Panc1 (cell line): ENCODE data around the gene LRRTM3. TPM values are rescaled to one million over a fixed set of nuclear protein-coding genes. Genes with fewer than 3 reads are reported as not detected.

Source experiments
- ATAC-seq: fragments of 200-7000 bp; cut with Tn5 transposase; 2 replicates; pipeline ENCODE4 v1.9.1; 2020; ENCODE audit warnings: mild to moderate bottlenecking, moderate library complexity
- BruUV-seq: library from RNA; stranded (reverse); fragments of 400-500 nt; replicated peaks from 2 replicates; lab custom pipeline; 2021; lab: Mats Ljungman, UMichigan
- CTCF ChIA-PET: fragments of 300-600 bp; sonication (Branson Sonifier 250); formaldehyde crosslinking; loops from one replicate; lab custom pipeline; 2022; ENCODE audit warnings: antibody characterized with exemption; lab: Charles Lee
- POLR2A ChIA-PET: fragments of 300-600 bp; sonication (Branson Sonifier 250); formaldehyde crosslinking; loops from one replicate; lab custom pipeline; 2022; ENCODE audit warnings: antibody characterized with exemption; lab: Charles Lee
- DNase-seq: peaks from one replicate; pipeline ENCODE4 v3.0.0-alpha.2; 2010; ENCODE audit warnings: low read depth, low spot score
- H3K27ac ChIP-seq: 2 replicates; pipeline ENCODE4 v1.5.1; 2011; ENCODE audit warnings: mild to moderate bottlenecking, low read length, inconsistent platforms
- H3K27me3 ChIP-seq: fragments of 200-500 bp; sonication (Bioruptor generic); 2 replicates; pipeline ENCODE4 v1.6.0; 2014; ENCODE audit warnings: low read length, inconsistent platforms; ENCODE audit not compliant: control insufficient read depth, insufficient read depth
- H3K36me3 ChIP-seq: fragments of 200-500 bp; sonication (Bioruptor generic); 2 replicates; pipeline ENCODE4 v1.5.1; 2014; ENCODE audit warnings: inconsistent platforms, mild to moderate bottlenecking, low read length, moderate library complexity; ENCODE audit not compliant: control insufficient read depth, insufficient read depth
- H3K4me1 ChIP-seq: 2 replicates; pipeline ENCODE4 v1.5.1; 2011; ENCODE audit warnings: inconsistent platforms, mild to moderate bottlenecking, low read length, moderate library complexity; ENCODE audit not compliant: control insufficient read depth, insufficient read depth
- H3K4me3 ChIP-seq, 2 experiments: 2 replicates each; pipeline ENCODE4 v1.5.1; 2011 to 2012; ENCODE audit warnings: low read depth in 2 of 2, low read length in 2 of 2, mild to moderate bottlenecking in 2 of 2, inconsistent platforms in 1 of 2, moderate library complexity in 1 of 2
- H3K9me3 ChIP-seq: fragments of 200-500 bp; sonication (Bioruptor generic); 2 replicates; pipeline ENCODE4 v1.5.1; 2014; ENCODE audit warnings: low read depth, mild to moderate bottlenecking, inconsistent platforms, low read length, moderate library complexity; ENCODE audit not compliant: control insufficient read depth, insufficient read depth
- CTCF ChIP-seq: fragments of 450-650 bp; IDR thresholded peaks from 2 replicates; pipeline ENCODE4 v1.5.1; 2017; ENCODE audit warnings: mild to moderate bottlenecking
- POLR2AphosphoS5 ChIP-seq: IDR thresholded peaks from 2 replicates; pipeline ENCODE4 v1.6.1; 2012; ENCODE audit warnings: mild to moderate bottlenecking, low read depth, low read length, moderate library complexity
- REST ChIP-seq, 2 experiments: IDR thresholded peaks; 2 replicates each; pipeline ENCODE4 v1.6.1; 2011 to 2012; ENCODE audit warnings: low read depth in 2 of 2, control low read depth in 1 of 2, low read length in 1 of 2, mild to moderate bottlenecking in 1 of 2, moderate library complexity in 1 of 2; ENCODE audit not compliant: insufficient read depth in 1 of 2
- SIN3A ChIP-seq: IDR thresholded peaks from 2 replicates; pipeline ENCODE4 v1.6.1; 2012; ENCODE audit warnings: low read depth, mild to moderate bottlenecking, low read length, moderate library complexity, borderline replicate concordance; ENCODE audit not compliant: insufficient read depth
- TCF7L2 ChIP-seq: IDR thresholded peaks from 2 replicates; pipeline ENCODE4 v1.6.1; 2011; ENCODE audit warnings: mild to moderate bottlenecking, low read depth, low read length, inconsistent platforms
- in situ Hi-C: cut with HindIII; loops from 2 replicates; pipeline ENCODE4 v1.10.0; 2016; ENCODE audit warnings: low sequenced_read_pairs, low pct_unique_long_range_greater_than_20kb
- intact Hi-C: fragments of 100-400 bp; cut with micrococcal nuclease; formaldehyde crosslinking; loops from one replicate; pipeline ENCODE4 v1.10.0; 2022; ENCODE audit not compliant: unreplicated experiment
- total RNA-seq: library from RNA; stranded (reverse); gene quantifications from one replicate; pipeline ENCODE4 v1.2.1, GENCODE V29; 2021; ENCODE audit not compliant: unreplicated experiment

LRRTM3 gene
- total RNA-seq, 1 experiment from 2014 or later = 0.10 TPM

- no peak overlapping the region for H3K4me3 ChIP-seq
- BruUV-seq = no TSS peak
- ChIA-PET POLR2A (no interaction called here), CTCF (no interaction called here)
- H3K36me3 ChIP-seq = no peaks in the 10 kb centered on the region
- TF ChIP-seq CTCF (no peak), SIN3A (no peak), TCF7L2 (no peak), POLR2AphosphoS5 (no peak), REST (IDR thresholded peaks at IDR 0.05; ENCODE audit: insufficient read depth in 1 of 2, low read depth in 2 of 2, low read length in 1 of 2) (no peak)
- no peaks in the 10 kb centered on the region for H3K4me1 ChIP-seq
- ATAC-seq (no peak), DNase-seq (no peak)
- in situ Hi-C loops = no loop called here
- intact Hi-C loops = no loop called here
- no peaks in the 10 kb centered on the region for H3K9me3 ChIP-seq
- no peak overlapping the region for H3K27ac ChIP-seq
- no peaks in the 10 kb centered on the region for H3K27me3 ChIP-seq
Observed at GRCh38 chr10:67110286-67110685, 184.4 kb downstream of the LRRTM3 start.

GRCh38 chr10:67112765-67113164, 186.9 kb downstream of the LRRTM3 start:
- no peak overlapping the region for H3K4me3 ChIP-seq
- DNase-seq (no peak), ATAC-seq (no peak)
- BruUV-seq = no TSS peak
- intact Hi-C loops = no loop called here
- no peaks in the 10 kb centered on the region for H3K4me1 ChIP-seq
- H3K9me3 ChIP-seq = no peaks in the 10 kb centered on the region
- ChIA-PET CTCF (no interaction called here), POLR2A (no interaction called here)
- TF ChIP-seq TCF7L2 (no peak), REST (IDR thresholded peaks at IDR 0.05; ENCODE audit: insufficient read depth in 1 of 2, low read depth in 2 of 2, low read length in 1 of 2) (no peak), POLR2AphosphoS5 (no peak), SIN3A (no peak), CTCF (no peak)
- no peaks in the 10 kb centered on the region for H3K36me3 ChIP-seq
- H3K27me3 ChIP-seq = no peaks in the 10 kb centered on the region
- no peak overlapping the region for H3K27ac ChIP-seq
- in situ Hi-C loops = no loop called here
